Lower leg skin (tissue), 4 donors: ENCODE results near the gene SIMC1. TPM values are rescaled to one million over a fixed set of nuclear protein-coding genes. Genes with fewer than 3 reads are reported as not detected.

Experiments used
- DNase-seq, 2 donors: peaks; one replicate each; pipeline ENCODE4 v3.0.0-alpha.2; 2019; ENCODE audit warnings: low spot score in 2 of 2
- H3K4me3 ChIP-seq: fragments of 200-600 bp; sonication (generic); 2 replicates; pipeline ENCODE4 v1.5.1; 2017; ENCODE audit warnings: mild to moderate bottlenecking, low read depth; ENCODE audit not compliant: poor library complexity, severe bottlenecking
- CTCF ChIP-seq, 3 donors: fragments of 450-650 bp; IDR thresholded peaks; one replicate each; pipeline ENCODE4 v1.5.1; 2016; ENCODE audit warnings: antibody characterized with exemption in 3 of 3, mild to moderate bottlenecking in 3 of 3, moderate library complexity in 2 of 3
- POLR2A ChIP-seq, 2 donors: fragments of 450-650 bp; IDR thresholded peaks; one replicate each; pipeline ENCODE4 v1.6.1; 2016 to 2017; ENCODE audit warnings: antibody characterized with exemption in 2 of 2, mild to moderate bottlenecking in 1 of 2, moderate library complexity in 1 of 2
- WGBS, 2 donors: methylation state at CpG; one replicate each; pipeline ENCODE4 v1.1.5; 2018; 5-methylcytosine and 5-hydroxymethylcytosine counted together
- intact Hi-C: fragments of 100-400 bp; cut with DNase I; formaldehyde crosslinking; loops from one replicate; pipeline ENCODE4 v1.15.0; 2023; ENCODE audit warnings: low total_unique reads
- total RNA-seq, 4 donors: library from RNA; depleted of rRNA; stranded (reverse); fragments of >200 nt; gene quantifications; one replicate each; pipeline ENCODE4 v1.1.0, GENCODE V29; 2016

SIMC1 gene
- total RNA-seq, 4 donors from 2014 or later: 7.5 to 14.9 (median 11.0) TPM

- H3K4me3 ChIP-seq: no peak overlapping the region
- WGBS, 2 donors: 91 to 93% methylated on average over 12 of the region's 12 CpGs
- TF ChIP-seq CTCF (IDR thresholded peaks at IDR 0.05) (no peak), POLR2A (IDR thresholded peaks at IDR 0.05) (no peak)
- intact Hi-C loops: no loop called here
- DNase-seq: no peak
Measured at GRCh38 chr5:176384991-176385390, 146.8 kb downstream of the SIMC1 start.

GRCh38 chr5:176386491-176386890 is 148.3 kb downstream of the SIMC1 start:
- DNase-seq: no peak
- intact Hi-C loops: no loop called here
- WGBS, 2 donors: 65% methylated on average over 1 of the region's 1 CpG
- no peak for TF ChIP-seq POLR2A (IDR thresholded peaks at IDR 0.05)
- TF ChIP-seq CTCF (IDR thresholded peaks at IDR 0.05): no peak
- no peak overlapping the region for H3K4me3 ChIP-seq

DNA sequence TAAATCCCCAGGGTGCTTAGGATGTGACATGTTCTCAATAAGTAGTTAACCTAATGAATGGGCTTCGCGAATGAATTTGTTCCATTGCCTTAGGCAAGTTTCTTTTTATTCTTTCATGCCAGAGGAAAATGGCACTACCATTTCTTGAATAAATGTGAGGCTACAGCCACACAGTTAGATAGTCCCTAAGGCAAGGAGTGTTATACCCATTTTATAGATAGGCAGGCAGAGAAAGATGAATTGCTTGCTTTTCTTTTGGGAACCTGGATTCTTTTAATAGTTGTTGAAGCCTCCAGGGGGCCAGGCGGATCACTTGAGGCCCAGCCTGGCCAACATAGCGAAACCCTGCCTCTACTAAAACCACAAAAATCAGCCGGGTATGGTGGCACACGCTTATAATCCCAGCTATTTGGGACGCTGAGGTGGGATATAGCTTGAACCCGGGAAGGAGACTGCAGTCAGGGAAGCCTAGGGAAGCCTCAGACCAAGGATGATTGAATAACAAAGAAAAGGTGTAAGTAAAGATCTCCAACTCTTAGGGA is 149.2 kb downstream of the SIMC1 start:
- 29 to 32% methylated on average over 8 of the region's 8 CpGs for WGBS, 2 donors
- no peak for TF ChIP-seq POLR2A (IDR thresholded peaks at IDR 0.05)
- no peak for TF ChIP-seq CTCF (IDR thresholded peaks at IDR 0.05)
- peak overlapping the region; percentile 67 for H3K4me3 ChIP-seq
- no peak for DNase-seq
- intact Hi-C loops: no loop called here

DNA sequence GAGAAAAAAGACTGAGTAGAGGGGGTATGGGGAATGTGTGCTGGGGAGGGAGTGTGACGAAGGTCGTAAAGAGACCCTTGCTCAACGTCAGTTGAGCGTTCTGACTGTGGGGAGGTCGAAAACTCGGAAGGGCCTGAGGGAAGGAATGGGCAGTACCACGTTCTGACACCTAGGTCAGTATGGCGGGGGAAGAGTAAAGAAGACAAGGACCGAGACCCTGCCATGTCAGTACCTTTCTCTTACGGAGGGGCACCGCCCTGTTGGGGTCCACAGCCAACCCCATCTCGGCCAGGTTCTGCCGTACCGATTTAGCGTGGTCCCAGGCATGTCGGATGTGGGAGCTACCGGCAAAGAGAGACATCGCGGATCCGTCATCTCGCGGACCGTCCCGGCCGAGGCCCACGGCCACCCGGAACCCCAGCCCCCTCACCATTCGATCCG is 149.8 kb downstream of the SIMC1 start:
- WGBS, 2 donors: 0 to 1% methylated on average over 17 to 29 of the region's 29 CpGs
- DNase-seq: no peak
- peak overlapping the region; percentile 67 for H3K4me3 ChIP-seq
- intact Hi-C loops: no loop called here
- TF ChIP-seq POLR2A (IDR thresholded peaks at IDR 0.05): no peak
- TF ChIP-seq CTCF (IDR thresholded peaks at IDR 0.05): no peak

DNA sequence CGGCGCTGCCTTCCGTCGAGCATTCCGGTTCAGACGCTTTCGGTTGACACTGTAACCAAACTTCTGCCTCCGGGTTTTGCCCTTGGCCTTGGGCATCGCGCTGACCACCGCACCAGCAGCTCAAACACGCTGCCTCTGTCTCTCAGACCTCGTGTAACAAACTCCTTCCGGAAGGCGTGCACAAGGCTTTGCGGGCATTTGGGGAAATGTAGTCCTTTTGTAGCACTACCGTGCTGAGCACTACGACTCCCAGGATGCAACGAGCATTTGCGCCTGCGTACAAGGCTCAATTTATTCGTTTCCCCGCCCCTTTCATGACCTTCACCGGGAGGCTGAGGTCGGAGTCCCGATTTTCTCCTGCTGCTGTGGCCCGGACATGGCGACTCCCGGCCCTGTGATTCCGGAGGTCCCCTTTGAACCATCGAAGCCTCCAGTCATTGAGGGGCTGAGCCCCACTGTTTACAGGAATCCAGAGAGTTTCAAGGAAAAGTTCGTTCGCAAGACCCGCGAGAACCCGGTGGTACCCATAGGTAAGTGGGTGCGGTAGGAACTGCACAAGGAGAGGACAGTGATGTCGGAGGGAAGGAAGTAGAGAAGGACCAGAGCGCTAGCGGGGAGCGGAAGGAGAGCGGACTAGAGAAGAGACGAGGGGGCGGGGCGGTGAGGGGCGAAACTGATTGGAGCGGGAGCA is 150.4 kb downstream of the SIMC1 start, which contains the start of the genes HIGD2A and NOP16:
Gene HIGD2A (plus strand): TSS at position 308 of the 691 bp plus-strand sequence. CDS start 69 bp downstream, at position 377.
Gene NOP16 (minus strand): TSS at position 155 of the 691 bp plus-strand sequence. CDS start 59 bp downstream, at position 96.
- TF ChIP-seq POLR2A (IDR thresholded peaks at IDR 0.05) (peak in 1 of 2 donors; percentile 3), CTCF (IDR thresholded peaks at IDR 0.05) (no peak)
- WGBS, 2 donors: 0 to 1% methylated on average over 36 to 47 of the region's 47 CpGs
- intact Hi-C loops: no loop called here

More for the DNA sequence above, 150.4 kb downstream of the SIMC1 start, which contains the start of the genes HIGD2A and NOP16:
- peak within 1 kb of the TSS; percentile 67 for H3K4me3 ChIP-seq
- DNase-seq: peak; percentile 100
